ENCODE results near the gene GPN1.

GRCh38 chr2:27672723-27673486 is 44.1 kb downstream of the GPN1 start:
- no peak for TF ChIP-seq CTCF (IDR thresholded peaks at IDR 0.05; ENCODE audit: insufficient read depth, low read length, poor library complexity, severe bottlenecking)
- TF ChIP-seq EZH2phosphoT487 (conservative IDR thresholded peaks at IDR 0.05; ENCODE audit: low read length) = no peak
